CD4-positive, alpha-beta T cell (primary cell): Measurements from ENCODE around the gene SYNGR2. TPM values are rescaled to one million over a fixed set of nuclear protein-coding genes. Genes with fewer than 3 reads are reported as not detected.

Experiments
- ATAC-seq: fragments of 200-7000 bp; cut with Tn5 transposase; one replicate; pipeline ENCODE4 v1.10.0; 2022; ENCODE audit warnings: mild to moderate bottlenecking; ENCODE audit not compliant: poor library complexity
- CTCF ChIA-PET: fragments of 350-600 bp; sonication (Branson Sonifier 250); formaldehyde crosslinking; loops from one replicate; lab custom pipeline; 2021; ENCODE audit warnings: antibody characterized with exemption, inconsistent platforms; lab: Charles Lee
- POLR2A ChIA-PET: fragments of 350-600 bp; sonication (Branson Sonifier 250); formaldehyde crosslinking; loops from one replicate; lab custom pipeline; 2021; ENCODE audit warnings: antibody characterized with exemption, inconsistent platforms; lab: Charles Lee
- DNase-seq, 14 experiments: peaks; one replicate each; pipeline ENCODE4 v3.0.0-alpha.2; 2013 to 2020; ENCODE audit warnings: mixed read lengths in 2 of 14
- H3K27ac ChIP-seq, 2 donors: one replicate each; pipeline versions ENCODE4 v1.5.1 to v1.7.0; 2013; ENCODE audit warnings: low read length in 2 of 2, low read depth in 1 of 2, mild to moderate bottlenecking in 1 of 2
- H3K27me3 ChIP-seq, 2 experiments: 1 replicate in 1 of 2; 2 replicates in 1 of 2; pipeline versions ENCODE4 v1.6.1 to v1.7.0; 2013; ENCODE audit warnings: low read length in 2 of 2, control low read depth in 1 of 2, mild to moderate bottlenecking in 1 of 2, moderate library complexity in 1 of 2; ENCODE audit not compliant: insufficient read depth in 2 of 2, control insufficient read depth in 1 of 2
- H3K36me3 ChIP-seq: one replicate; pipeline ENCODE4 v1.6.1; 2013; ENCODE audit warnings: low read length, control low read depth; ENCODE audit not compliant: insufficient read depth
- H3K4me1 ChIP-seq: one replicate; pipeline ENCODE4 v1.6.1; 2013; ENCODE audit warnings: low read length, control low read depth; ENCODE audit not compliant: insufficient read depth
- H3K4me3 ChIP-seq: one replicate; pipeline ENCODE4 v1.5.1; 2013; ENCODE audit warnings: mild to moderate bottlenecking, low read length, moderate library complexity
- H3K9me3 ChIP-seq, 2 experiments: 1 replicate in 1 of 2; 2 replicates in 1 of 2; pipeline versions ENCODE4 v1.6.1 to v1.7.0; 2013; ENCODE audit warnings: low read length in 2 of 2, mild to moderate bottlenecking in 2 of 2, control low read depth in 1 of 2, moderate library complexity in 1 of 2; ENCODE audit not compliant: control insufficient read depth in 1 of 2, insufficient read depth in 1 of 2
- H3K27ac Mint-ChIP-seq: one replicate; pipeline ENCODE4 v1.8.0; 2020; ENCODE audit warnings: mixed read lengths
- H3K27me3 Mint-ChIP-seq: one replicate; pipeline ENCODE4 v1.8.0; 2021; ENCODE audit warnings: mixed read lengths
- H3K36me3 Mint-ChIP-seq: one replicate; pipeline ENCODE4 v1.8.0; 2021; ENCODE audit warnings: low read depth, mixed read lengths
- H3K4me1 Mint-ChIP-seq: one replicate; pipeline ENCODE4 v1.8.0; 2021; ENCODE audit warnings: low read depth, mixed read lengths
- H3K4me3 Mint-ChIP-seq: one replicate; pipeline ENCODE4 v1.8.0; 2020; ENCODE audit warnings: mild to moderate bottlenecking, mixed read lengths
- H3K9me3 Mint-ChIP-seq: one replicate; pipeline ENCODE4 v1.8.0; 2020; ENCODE audit warnings: mixed read lengths
- CTCF ChIP-seq: fragments of 200-600 bp; IDR thresholded peaks from one replicate; pipeline ENCODE4 v1.8.0; 2022; ENCODE audit warnings: antibody characterized with exemption, mild to moderate bottlenecking
- intact Hi-C, 2 experiments: fragments of 100-400 bp; cut with DNase I in 1 of 2; cut with micrococcal nuclease in 1 of 2; formaldehyde crosslinking; loops; one replicate each; pipeline versions ENCODE4 v1.15.1 to v1.9.0; 2023 to 2025; cut with DNase I, micrococcal nuclease
- total RNA-seq, 174 experiments: library from RNA in 2 of 174; stranded (reverse) in 2 of 174; gene quantifications; one replicate each; pipeline ENCODE4 v1.2.3 and lab custom pipeline; 2021 to 2026

Gene SYNGR2
- total RNA-seq, 2 experiments from 2014 or later, result 34.9 to 41.3 TPM

GRCh38 chr17:78183916-78184315 lies 15.5 kb downstream of the SYNGR2 start:
- H3K27me3 ChIP-seq, result no peaks in the 10 kb centered on the region
- H3K27ac ChIP-seq, result no peak overlapping the region
- intact Hi-C loops, result no loop called here
- Mint-ChIP-seq H3K27me3 (no peaks in the 10 kb centered on the region), H3K36me3 (no peaks in the 10 kb centered on the region), H3K4me1 (peaks cover 16% of the 10 kb centered on the region), H3K27ac (no peak overlapping the region), H3K4me3 (no peak overlapping the region), H3K9me3 (no peaks in the 10 kb centered on the region)
- TF ChIP-seq CTCF, result no peak
- H3K4me3 ChIP-seq, result no peak overlapping the region
- no peaks in the 10 kb centered on the region for H3K36me3 ChIP-seq
- DNase-seq (no peak), ATAC-seq (no peak)
- CTCF ChIA-PET, result interaction anchor here (1.3 kb wide), 1 partner anchor 10 kb away, joined by 3 read pairs; no protein-coding TSS in a partner anchor
- POLR2A ChIA-PET, result no interaction called here
- H3K9me3 ChIP-seq, result no peaks in the 10 kb centered on the region
- peaks cover 22% of the 10 kb centered on the region for H3K4me1 ChIP-seq

- ChIA-PET CTCF (interaction anchor here (1.3 kb wide), 1 partner anchor 11 kb away, joined by 3 read pairs; no protein-coding TSS in a partner anchor), POLR2A (no interaction called here)
- TF ChIP-seq CTCF, result no peak
- Mint-ChIP-seq H3K9me3 (no peaks in the 10 kb centered on the region), H3K27ac (no peak overlapping the region), H3K4me1 (peaks cover 16% of the 10 kb centered on the region), H3K36me3 (no peaks in the 10 kb centered on the region), H3K4me3 (no peak overlapping the region), H3K27me3 (no peaks in the 10 kb centered on the region)
- DNase-seq, result no peak
- peaks cover 22% of the 10 kb centered on the region for H3K4me1 ChIP-seq
- no peak overlapping the region for H3K27ac ChIP-seq
- no peaks in the 10 kb centered on the region for H3K27me3 ChIP-seq
- no peaks in the 10 kb centered on the region for H3K36me3 ChIP-seq
- no peaks in the 10 kb centered on the region for H3K9me3 ChIP-seq
- H3K4me3 ChIP-seq, result no peak overlapping the region
- ATAC-seq, result no peak
- intact Hi-C loops, result no loop called here
Observed at GRCh38 chr17:78184351-78184750, 16.0 kb downstream of the SYNGR2 start.

GRCh38 chr17:78184868-78185267 lies 16.5 kb downstream of the SYNGR2 start:
- H3K9me3 ChIP-seq, result no peaks in the 10 kb centered on the region
- H3K27ac Mint-ChIP-seq, result no peak overlapping the region
- no peak for ATAC-seq
- H3K27ac ChIP-seq, result no peak overlapping the region
- H3K4me1 ChIP-seq, result peaks cover 22% of the 10 kb centered on the region
- no peaks in the 10 kb centered on the region for H3K36me3 ChIP-seq
- no peak for TF ChIP-seq CTCF
- intact Hi-C loops, result loop anchor here in 1 of 2 experiments (5.0 kb wide), 1 partner anchor 43 kb away; no protein-coding TSS in a partner anchor
- peaks cover 16% of the 10 kb centered on the region for H3K4me1 Mint-ChIP-seq
- H3K4me3 ChIP-seq, result no peak overlapping the region
- no peaks in the 10 kb centered on the region for H3K36me3 Mint-ChIP-seq
- H3K27me3 ChIP-seq, result no peaks in the 10 kb centered on the region
- peak overlapping the region; percentile 30 for H3K4me3 Mint-ChIP-seq
- H3K27me3 Mint-ChIP-seq, result no peaks in the 10 kb centered on the region
- POLR2A ChIA-PET, result interaction anchor here (0.6 kb wide), 1 partner anchor 241 kb away, joined by 4 read pairs; no protein-coding TSS in a partner anchor
- H3K9me3 Mint-ChIP-seq, result no peaks in the 10 kb centered on the region
- DNase-seq, result no peak
- CTCF ChIA-PET, result no interaction called here
